Measurements from ENCODE around the gene SCN3A.

DNA sequence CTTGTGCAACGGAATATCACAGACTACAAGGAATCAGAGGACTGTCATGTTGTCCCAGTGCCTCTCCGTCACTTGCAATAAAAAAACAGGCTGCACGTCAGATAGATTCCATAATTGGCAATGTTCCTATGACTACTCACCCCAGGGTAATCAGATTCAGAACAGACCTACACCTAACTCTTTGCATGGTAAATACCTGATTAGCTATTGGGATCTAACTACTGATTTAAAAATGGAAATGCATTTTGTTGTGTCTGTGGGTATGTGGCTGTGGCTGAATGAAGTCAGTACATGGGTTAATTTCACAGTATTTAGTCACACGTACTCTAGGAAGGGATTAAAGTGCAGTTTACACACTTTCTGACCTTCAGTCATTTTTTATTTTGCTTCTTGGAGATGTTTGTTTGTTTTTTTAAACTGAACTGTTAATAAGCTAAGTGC, 91.7 kb downstream of the SCN3A start:
- TF ChIP-seq SNAI2 (CRISPR knock-in tag; IDR thresholded peaks at IDR 0.05) (no peak), ARNTL (CRISPR knock-in tag; IDR thresholded peaks at IDR 0.05; ENCODE audit: borderline replicate concordance, low read depth) (no peak), ZFP3 (CRISPR knock-in tag; IDR thresholded peaks at IDR 0.05) (no peak), ESRRG (CRISPR knock-in tag; IDR thresholded peaks at IDR 0.05) (no peak)
- TF ChIP-seq, protein P1, sequence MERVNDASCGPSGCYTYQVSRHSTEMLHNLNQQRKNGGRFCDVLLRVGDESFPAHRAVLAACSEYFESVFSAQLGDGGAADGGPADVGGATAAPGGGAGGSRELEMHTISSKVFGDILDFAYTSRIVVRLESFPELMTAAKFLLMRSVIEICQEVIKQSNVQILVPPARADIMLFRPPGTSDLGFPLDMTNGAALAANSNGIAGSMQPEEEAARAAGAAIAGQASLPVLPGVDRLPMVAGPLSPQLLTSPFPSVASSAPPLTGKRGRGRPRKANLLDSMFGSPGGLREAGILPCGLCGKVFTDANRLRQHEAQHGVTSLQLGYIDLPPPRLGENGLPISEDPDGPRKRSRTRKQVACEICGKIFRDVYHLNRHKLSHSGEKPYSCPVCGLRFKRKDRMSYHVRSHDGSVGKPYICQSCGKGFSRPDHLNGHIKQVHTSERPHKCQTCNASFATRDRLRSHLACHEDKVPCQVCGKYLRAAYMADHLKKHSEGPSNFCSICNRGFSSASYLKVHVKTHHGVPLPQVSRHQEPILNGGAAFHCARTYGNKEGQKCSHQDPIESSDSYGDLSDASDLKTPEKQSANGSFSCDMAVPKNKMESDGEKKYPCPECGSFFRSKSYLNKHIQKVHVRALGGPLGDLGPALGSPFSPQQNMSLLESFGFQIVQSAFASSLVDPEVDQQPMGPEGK (CRISPR knock-in tag; IDR thresholded peaks at IDR 0.05; ENCODE audit: borderline replicate concordance): no peak
